Measurements from ENCODE around the gene PLCL2.

PLCL2 gene

GRCh38 chr3:17059989-17060550, 175.3 kb downstream of the PLCL2 start:
- no peaks in the 10 kb centered on the region for H4K20me1 ChIP-seq (ENCODE audit: insufficient read depth, low read length)
- no peaks in the 10 kb centered on the region for H3K4me1 ChIP-seq (ENCODE audit: insufficient read depth, low read length, severe bottlenecking)
- H3K4me2 ChIP-seq (ENCODE audit: low read length): no peak overlapping the region
- H3K27ac ChIP-seq (ENCODE audit: low read depth, low read length, poor library complexity, severe bottlenecking): no peak overlapping the region
- peaks cover 25% of the 10 kb centered on the region for H3K36me3 ChIP-seq (ENCODE audit: insufficient read depth, low read length)
- H2AFZ ChIP-seq (ENCODE audit: low read length): no peak overlapping the region
- H3K4me3 ChIP-seq (ENCODE audit: low read depth, low read length, poor library complexity, severe bottlenecking): no peak overlapping the region
- no peak overlapping the region for H3K9ac ChIP-seq (ENCODE audit: low read length)
- TF ChIP-seq CTCF (IDR thresholded peaks at IDR 0.05; ENCODE audit: low read length): no peak
- no peak for TF ChIP-seq EZH2 (IDR thresholded peaks at IDR 0.05; ENCODE audit: borderline replicate concordance, low read length)
- no peaks in the 10 kb centered on the region for H3K27me3 ChIP-seq (ENCODE audit: insufficient read depth, low read length)
- no peaks in the 10 kb centered on the region for H3K9me2 ChIP-seq (ENCODE audit: low read depth, low read length)
- H3K79me2 ChIP-seq (ENCODE audit: insufficient read depth, low read length): no peaks in the 10 kb centered on the region
- no peaks in the 10 kb centered on the region for H3K9me3 ChIP-seq (ENCODE audit: low read length)
- no peaks in the 10 kb centered on the region for H3F3A ChIP-seq (ENCODE audit: insufficient read depth, low read length)

- Histone ChIP-seq H2AFZ (ENCODE audit: low read length) (no peak overlapping the region), H3K36me3 (ENCODE audit: insufficient read depth, low read length) (peaks cover 34% of the 10 kb centered on the region), H3F3A (ENCODE audit: insufficient read depth, low read length) (no peaks in the 10 kb centered on the region), H3K4me1 (ENCODE audit: insufficient read depth, low read length, severe bottlenecking) (no peaks in the 10 kb centered on the region), H4K20me1 (ENCODE audit: insufficient read depth, low read length) (no peaks in the 10 kb centered on the region), H3K4me2 (ENCODE audit: low read length) (no peak overlapping the region), H3K9ac (ENCODE audit: low read length) (no peak overlapping the region), H3K9me2 (ENCODE audit: low read depth, low read length) (no peaks in the 10 kb centered on the region), H3K27me3 (ENCODE audit: insufficient read depth, low read length) (no peaks in the 10 kb centered on the region), H3K27ac (ENCODE audit: low read depth, low read length, poor library complexity, severe bottlenecking) (no peak overlapping the region), H3K79me2 (ENCODE audit: insufficient read depth, low read length) (no peaks in the 10 kb centered on the region), H3K4me3 (ENCODE audit: low read depth, low read length, poor library complexity, severe bottlenecking) (no peak overlapping the region), H3K9me3 (ENCODE audit: low read length) (no peaks in the 10 kb centered on the region)
- TF ChIP-seq CTCF (IDR thresholded peaks at IDR 0.05; ENCODE audit: low read length) (no peak), EZH2 (IDR thresholded peaks at IDR 0.05; ENCODE audit: borderline replicate concordance, low read length) (no peak)
Measured at GRCh38 chr3:17061005-17061404, 176.2 kb downstream of the PLCL2 start.

- Histone ChIP-seq H3K27ac (ENCODE audit: low read depth, low read length, poor library complexity, severe bottlenecking) (no peak overlapping the region), H3K36me3 (ENCODE audit: insufficient read depth, low read length) (peaks cover 29% of the 10 kb centered on the region), H3K4me3 (ENCODE audit: low read depth, low read length, poor library complexity, severe bottlenecking) (no peak overlapping the region), H3K9me3 (ENCODE audit: low read length) (no peaks in the 10 kb centered on the region), H4K20me1 (ENCODE audit: insufficient read depth, low read length) (no peaks in the 10 kb centered on the region), H3K4me2 (ENCODE audit: low read length) (no peak overlapping the region), H3K9ac (ENCODE audit: low read length) (no peak overlapping the region), H3F3A (ENCODE audit: insufficient read depth, low read length) (no peaks in the 10 kb centered on the region), H2AFZ (ENCODE audit: low read length) (no peak overlapping the region), H3K9me2 (ENCODE audit: low read depth, low read length) (no peaks in the 10 kb centered on the region), H3K27me3 (ENCODE audit: insufficient read depth, low read length) (no peaks in the 10 kb centered on the region), H3K79me2 (ENCODE audit: insufficient read depth, low read length) (no peaks in the 10 kb centered on the region), H3K4me1 (ENCODE audit: insufficient read depth, low read length, severe bottlenecking) (no peaks in the 10 kb centered on the region)
- no peak for TF ChIP-seq CTCF (IDR thresholded peaks at IDR 0.05; ENCODE audit: low read length)
- TF ChIP-seq EZH2 (IDR thresholded peaks at IDR 0.05; ENCODE audit: borderline replicate concordance, low read length): no peak
Measured at GRCh38 chr3:17062736-17063135, 178.0 kb downstream of the PLCL2 start.

Measured in OCI-LY1 (cell line).